Muscle of leg (tissue), 16 donors: ENCODE measurements around the gene SLC9A7. TPM values are rescaled to one million over a fixed set of nuclear protein-coding genes. Genes with fewer than 3 reads are reported as not detected.
A peak's percentile ranks its signal among the peaks of the same experiment; 100 is the strongest.
"Not testable (repeated sequence)": the region's sequence is repeated elsewhere in the genome, so short reads cannot be mapped to it uniquely, and the experiment has no call there.

Experiments
- DNase-seq: peaks from one replicate; pipeline ENCODE4 v3.0.0; 2013
- H3K27ac ChIP-seq: one replicate; pipeline ENCODE4 v1.5.1; 2013; ENCODE audit warnings: mild to moderate bottlenecking, low read length, control low read depth
- H3K27me3 ChIP-seq: one replicate; pipeline ENCODE4 v1.6.1; 2013; ENCODE audit warnings: low read length; ENCODE audit not compliant: control insufficient read depth, insufficient read depth
- H3K36me3 ChIP-seq: one replicate; pipeline ENCODE4 v1.6.1; 2013; ENCODE audit warnings: low read length; ENCODE audit not compliant: control insufficient read depth, insufficient read depth
- H3K4me1 ChIP-seq: one replicate; pipeline ENCODE4 v1.6.1; 2013; ENCODE audit warnings: low read length; ENCODE audit not compliant: control insufficient read depth, insufficient read depth
- H3K4me3 ChIP-seq: one replicate; pipeline ENCODE4 v1.5.1; 2013; ENCODE audit warnings: low read length, control low read depth
- H3K9me3 ChIP-seq: replicated peaks from 2 replicates; pipeline ENCODE4 v1.6.1; 2013; ENCODE audit warnings: low read depth, low read length; ENCODE audit not compliant: control insufficient read depth
- WGBS: methylation state at CpG from one replicate; pipeline ENCODE4 v1.1.5; 2013; ENCODE audit warnings: missing lambda C conversion rate; ENCODE audit not compliant: insufficient coverage; 5-methylcytosine and 5-hydroxymethylcytosine counted together
- long read RNA-seq, 11 donors: transcript quantifications; one replicate each; lab custom pipeline, GENCODE V29; 2026
- polyA plus RNA-seq, 8 donors: library from polyadenylated mRNA; unstranded; fragments of 120-200 nt; gene quantifications; one replicate each; pipeline versions ENCODE4 v1.2.1 to v1.2.3, GENCODE V29; 2013; ENCODE audit warnings: inconsistent platforms in 1 of 8, low replicate concordance in 1 of 8; ENCODE audit not compliant: insufficient read length in 8 of 8, insufficient read depth in 1 of 8
- total RNA-seq: library from RNA; stranded (reverse); fragments of 120-200 nt; gene quantifications from one replicate; pipeline ENCODE4 v1.2.4, GENCODE V29; 2013

SLC9A7 gene
- total RNA-seq (12.3 TPM), polyA plus RNA-seq (10 to 100 TPM in 2 of 8 donors, 1 to 10 TPM in 6; 5.4 to 11.8 (median 6.6) TPM)
- long read RNA-seq, donor 1, full-length matches to known transcripts = 1 of 1 reads
- long read RNA-seq, donor 1, partial matches to known transcripts = 0 of 1 reads
- long read RNA-seq, donor 1, other reads (novel, unspliced or antisense) = 0 of 1 reads
- long read RNA-seq, donor 2 = 0 reads
- long read RNA-seq, donor 3 = 0 reads
- long read RNA-seq, donor 4 = 0 reads
- long read RNA-seq, donor 5, full-length matches to known transcripts = 3 of 8 reads
- long read RNA-seq, donor 5, partial matches to known transcripts = 5 of 8 reads
- long read RNA-seq, donor 5, other reads (novel, unspliced or antisense) = 0 of 8 reads
- long read RNA-seq, donor 6 = 0 reads
- long read RNA-seq, donor 7, full-length matches to known transcripts = 1 of 1 reads
- long read RNA-seq, donor 7, partial matches to known transcripts = 0 of 1 reads
- long read RNA-seq, donor 7, other reads (novel, unspliced or antisense) = 0 of 1 reads
- long read RNA-seq, donor 8 = 0 reads
- long read RNA-seq, donor 9 = 0 reads
- long read RNA-seq, donor 10 = 0 reads
- long read RNA-seq, donor 11 = 0 reads

DNA sequence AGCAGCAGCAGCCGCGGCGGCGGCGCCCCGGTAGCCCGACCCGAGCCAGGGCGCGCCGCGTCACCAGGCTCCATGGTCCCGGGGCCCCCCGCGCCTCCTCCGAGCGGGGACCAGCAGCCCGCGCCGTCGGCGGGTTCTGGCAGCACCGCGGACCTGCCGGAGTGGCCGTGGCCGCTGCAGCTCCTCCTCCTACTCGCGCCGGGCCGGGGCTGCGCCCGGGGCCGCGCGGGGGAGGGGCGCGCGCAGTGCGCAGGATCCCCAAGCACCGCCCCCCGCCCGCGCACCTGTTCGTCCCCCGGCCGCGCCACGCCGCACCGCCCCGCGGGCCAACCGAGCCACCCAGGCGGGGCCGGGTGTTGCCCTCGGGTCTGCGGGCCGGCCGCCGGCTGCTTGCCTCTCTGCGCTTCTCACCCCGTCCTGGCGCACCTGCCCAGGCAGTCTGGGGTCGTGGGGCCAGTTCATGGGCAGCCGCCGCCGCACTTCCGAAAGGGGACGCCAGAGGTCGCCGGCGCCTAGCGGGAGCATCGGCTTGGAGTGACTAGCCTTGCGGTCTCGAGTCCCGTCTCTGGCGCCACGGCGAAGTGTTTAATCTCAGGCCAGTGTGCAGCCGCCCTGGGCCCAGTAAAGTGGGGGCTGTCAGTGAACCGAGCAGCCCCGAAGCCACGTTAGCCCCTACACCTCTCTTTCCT, at the start of gene SLC9A7:
Gene SLC9A7, minus strand, starts transcription at position 163 of the 689 bp plus-strand sequence. Its CDS starts 89 bp downstream, at position 74.
- peaks cover 16% of the 10 kb centered on the region for H3K27me3 ChIP-seq
- H3K4me3 ChIP-seq = peak within 1 kb of the TSS; percentile 41
- H3K36me3 ChIP-seq = no peaks in the 10 kb centered on the region
- H3K4me1 ChIP-seq = peaks cover 5% of the 10 kb centered on the region
- 20% methylated on average over 83 of the region's 85 CpGs for WGBS
- peaks cover 3% of the 10 kb centered on the region for H3K9me3 ChIP-seq
- no peak within 1 kb of the TSS for H3K27ac ChIP-seq
- peak; percentile 67 for DNase-seq

DNA sequence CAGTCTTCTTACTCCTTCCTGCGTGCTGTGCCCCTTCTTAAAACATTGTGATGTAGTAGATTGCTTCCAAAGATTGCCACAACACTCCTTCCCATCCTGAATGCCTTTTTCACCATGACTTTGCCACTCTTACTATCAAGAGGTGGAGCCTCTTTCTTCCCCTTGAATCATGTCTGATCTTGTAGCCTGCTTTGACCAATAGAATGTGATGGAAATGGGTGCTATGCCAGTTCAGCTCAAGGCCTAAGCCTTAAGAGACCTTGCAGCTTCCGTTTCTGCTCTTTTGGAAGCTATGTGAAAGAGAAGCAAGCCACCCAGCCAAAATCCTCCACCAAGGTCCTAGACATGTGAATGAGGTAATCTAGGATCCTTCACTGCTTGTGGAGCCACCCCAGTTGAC, 46.4 kb upstream of the SLC9A7 start:
- no peaks in the 10 kb centered on the region for H3K4me1 ChIP-seq
- no peak overlapping the region for H3K4me3 ChIP-seq
- 67% methylated on average over 1 of the region's 2 CpGs for WGBS
- peaks cover 2% of the 10 kb centered on the region for H3K27me3 ChIP-seq
- DNase-seq = no peak
- no peak overlapping the region for H3K27ac ChIP-seq
- H3K36me3 ChIP-seq = no peaks in the 10 kb centered on the region
- H3K9me3 ChIP-seq = no peaks in the 10 kb centered on the region

DNA sequence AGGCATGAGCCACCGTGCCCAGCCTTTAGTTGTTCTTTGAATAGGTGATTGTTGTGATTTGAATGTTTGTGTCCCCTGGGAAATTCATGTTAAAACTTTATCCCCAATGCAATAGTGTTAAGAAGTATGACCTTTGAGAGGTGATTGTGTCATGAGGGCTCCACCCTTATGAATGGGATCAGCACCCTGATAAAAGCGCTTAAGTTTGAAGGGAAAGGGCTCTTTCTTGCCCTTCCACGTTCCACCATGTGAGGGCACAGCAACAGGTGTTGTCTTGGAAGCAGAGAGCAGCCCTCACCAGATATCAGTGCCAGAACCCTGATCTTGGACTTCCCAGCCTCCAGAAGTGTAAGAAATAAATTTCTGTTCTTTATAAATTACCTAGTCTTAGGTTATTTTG, 44.2 kb upstream of the SLC9A7 start:
- no peaks in the 10 kb centered on the region for H3K9me3 ChIP-seq
- peaks cover 2% of the 10 kb centered on the region for H3K27me3 ChIP-seq
- no peak for DNase-seq
- WGBS = 37% methylated on average over 2 of the region's 3 CpGs
- H3K36me3 ChIP-seq = no peaks in the 10 kb centered on the region
- H3K4me1 ChIP-seq = no peaks in the 10 kb centered on the region
- no peak overlapping the region for H3K27ac ChIP-seq
- no peak overlapping the region for H3K4me3 ChIP-seq

DNA sequence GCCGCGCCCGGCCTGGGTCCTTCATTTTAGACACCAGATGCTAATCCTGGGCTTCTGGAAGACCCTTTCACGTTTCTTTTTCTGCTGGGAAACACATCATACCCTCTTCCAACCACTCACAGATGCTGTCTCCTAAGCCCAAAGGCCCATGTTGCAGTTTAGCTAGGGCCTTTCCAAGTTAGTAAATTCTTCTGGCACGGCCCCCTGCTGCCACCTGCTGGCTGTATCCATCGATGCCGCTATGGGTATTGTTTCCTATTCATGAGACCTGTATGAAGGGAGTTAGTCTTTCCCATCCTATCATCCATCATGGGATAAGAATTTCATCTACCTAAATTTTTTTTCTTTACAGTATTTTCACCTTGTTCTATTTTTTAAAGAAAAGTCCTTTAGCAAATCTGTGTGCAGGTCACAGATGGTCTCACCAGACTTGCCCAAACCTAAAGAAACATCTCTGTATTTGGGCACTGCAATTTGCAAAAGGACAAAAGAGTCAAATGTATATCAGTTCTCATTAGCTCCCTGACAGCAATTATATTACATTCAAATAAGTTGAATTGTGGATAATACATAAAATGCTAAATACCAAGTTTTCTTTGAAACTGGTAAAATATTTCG, 37.8 kb upstream of the SLC9A7 start:
- H3K4me3 ChIP-seq = no peak overlapping the region
- 54% methylated on average over 4 of the region's 8 CpGs for WGBS
- no peaks in the 10 kb centered on the region for H3K4me1 ChIP-seq

DNA sequence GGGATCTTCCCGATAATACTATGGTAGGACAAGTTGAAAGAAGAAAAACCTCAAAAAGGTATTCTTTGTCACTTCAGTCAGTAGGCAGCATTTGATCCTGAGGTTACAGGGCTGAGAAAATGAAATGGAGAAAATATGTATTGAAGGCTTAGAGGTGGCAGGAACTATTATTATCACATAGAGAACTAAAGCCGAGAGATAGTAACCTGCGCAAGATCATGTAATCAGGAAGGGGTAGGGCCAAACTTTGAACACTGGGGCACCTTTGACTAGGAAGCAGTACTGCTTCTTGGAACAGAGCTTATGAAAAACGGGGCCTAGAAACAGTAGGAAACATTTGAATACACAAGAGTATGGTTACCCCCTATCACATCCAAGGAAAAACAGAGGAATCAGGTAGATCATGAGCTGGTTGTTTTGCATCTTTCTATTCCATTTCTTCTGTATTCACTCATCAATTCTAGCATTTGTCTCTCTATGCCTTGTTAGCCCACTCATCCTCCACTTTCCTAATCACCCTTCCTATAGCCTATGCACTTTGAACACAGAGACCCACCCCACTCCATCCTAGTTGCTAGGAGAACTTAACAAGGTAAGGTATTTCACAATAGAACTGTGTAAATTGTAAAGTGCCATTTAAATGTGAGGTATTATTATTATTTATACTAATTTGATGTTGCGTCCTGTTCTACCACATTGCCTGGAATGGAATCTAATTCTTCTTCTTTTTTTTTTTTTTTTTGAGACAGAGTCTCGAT, 34.6 kb upstream of the SLC9A7 start:
- H3K4me3 ChIP-seq = no peak overlapping the region
- no peak overlapping the region for H3K27ac ChIP-seq
- no peaks in the 10 kb centered on the region for H3K9me3 ChIP-seq
- WGBS = 89% methylated on average over 3 of the region's 6 CpGs
- H3K27me3 ChIP-seq = no peaks in the 10 kb centered on the region
- no peaks in the 10 kb centered on the region for H3K36me3 ChIP-seq
- H3K4me1 ChIP-seq = no peaks in the 10 kb centered on the region
- DNase-seq = no peak

More for the DNA sequence above, 37.8 kb upstream of the SLC9A7 start:
- Histone ChIP-seq H3K36me3 (no peaks in the 10 kb centered on the region), H3K27me3 (no peaks in the 10 kb centered on the region), H3K27ac (no peak overlapping the region), H3K9me3 (no peaks in the 10 kb centered on the region)
- DNase-seq = peak; percentile 58

DNA sequence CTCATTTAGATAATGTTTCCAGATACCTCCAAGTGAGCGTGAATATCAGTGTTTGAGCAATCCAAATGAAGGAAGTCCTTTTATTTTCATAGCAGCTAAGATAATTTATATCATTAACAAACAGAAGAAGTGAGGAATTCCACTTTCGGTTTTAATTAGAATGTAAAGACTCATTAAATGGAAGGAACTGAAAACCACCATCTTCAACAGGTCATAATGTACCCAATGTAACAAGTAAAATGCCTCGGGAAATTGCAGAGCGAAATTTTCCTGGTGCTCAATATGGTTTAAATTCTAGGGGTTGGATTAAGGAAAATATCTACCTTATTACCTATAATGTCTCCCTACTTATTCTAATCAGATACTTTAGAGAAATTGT, 33.9 kb upstream of the SLC9A7 start:
- Histone ChIP-seq H3K9me3 (no peaks in the 10 kb centered on the region), H3K4me3 (no peak overlapping the region), H3K27ac (no peak overlapping the region), H3K36me3 (no peaks in the 10 kb centered on the region), H3K27me3 (no peaks in the 10 kb centered on the region), H3K4me1 (no peaks in the 10 kb centered on the region)
- no peak for DNase-seq
- WGBS = no CpG with 5 or more reads among the region's 4 CpGs

DNA sequence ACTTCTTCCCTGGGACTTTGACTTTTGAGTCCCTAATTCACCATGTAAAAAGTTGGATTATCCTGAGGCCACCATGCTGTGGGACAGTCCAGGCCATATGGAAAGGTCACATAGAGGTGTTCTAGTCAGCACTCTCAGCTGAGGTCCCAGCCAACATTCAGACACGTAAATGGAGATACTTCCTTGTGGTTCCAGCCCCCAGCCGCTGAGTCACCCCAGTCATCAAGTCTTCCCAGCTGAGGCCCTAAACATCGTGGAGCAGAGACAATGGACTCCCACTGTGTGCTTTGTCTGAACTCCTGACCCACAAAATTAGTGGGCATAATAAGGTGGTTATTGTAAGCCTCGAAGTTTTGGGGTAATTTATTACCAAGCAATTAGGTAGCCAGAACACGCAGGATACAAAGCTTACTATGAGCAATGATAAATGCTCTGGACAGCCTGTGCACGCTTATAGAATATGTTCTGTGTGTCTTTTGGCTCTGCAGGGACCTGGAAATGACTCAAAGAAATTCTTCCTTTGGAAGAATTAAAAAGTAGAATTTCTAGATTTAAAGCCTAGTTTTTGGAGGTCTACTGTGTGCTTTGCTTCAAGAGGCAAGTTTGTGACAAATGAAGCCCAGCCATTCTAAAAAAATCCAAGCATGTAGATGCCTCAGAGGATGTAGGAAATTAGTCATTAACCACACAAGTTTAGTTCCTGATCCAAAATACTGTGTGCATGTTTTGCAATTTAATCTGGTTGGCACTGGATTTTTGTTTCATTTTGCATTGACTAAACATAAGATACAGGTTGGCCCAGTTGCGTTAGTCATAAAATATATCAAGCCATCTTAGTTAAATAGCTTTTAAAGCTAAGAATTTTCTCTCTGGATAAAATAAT, 33.2 kb upstream of the SLC9A7 start:
- no peak overlapping the region for H3K27ac ChIP-seq
- peak; percentile 32 for DNase-seq
- H3K9me3 ChIP-seq = no peaks in the 10 kb centered on the region
- H3K27me3 ChIP-seq = no peaks in the 10 kb centered on the region
- 20% methylated on average over 1 of the region's 7 CpGs for WGBS
- no peaks in the 10 kb centered on the region for H3K36me3 ChIP-seq
- no peaks in the 10 kb centered on the region for H3K4me1 ChIP-seq
- no peak overlapping the region for H3K4me3 ChIP-seq

DNA sequence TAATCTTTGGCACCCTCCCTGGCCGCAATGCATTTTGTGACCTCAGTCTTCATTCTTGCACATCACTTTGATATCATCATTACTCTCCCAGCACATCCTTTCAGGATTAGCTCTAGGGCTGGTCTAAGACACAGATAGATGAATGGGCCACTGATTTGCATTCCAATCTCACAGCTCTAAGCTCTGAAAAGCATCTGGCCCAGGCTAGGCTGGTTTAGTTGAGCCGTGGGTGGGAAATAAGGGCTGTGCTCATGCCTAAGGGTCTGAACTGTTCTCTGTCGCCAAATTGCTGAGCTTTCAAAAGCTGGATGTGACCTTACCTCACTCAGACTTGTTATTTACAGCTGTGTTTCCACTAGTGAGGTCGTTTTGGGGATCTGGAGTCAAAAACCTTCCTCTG, 30.0 kb upstream of the SLC9A7 start:
- H3K27me3 ChIP-seq = peaks cover 7% of the 10 kb centered on the region
- no peaks in the 10 kb centered on the region for H3K9me3 ChIP-seq
- H3K27ac ChIP-seq = no peak overlapping the region
- no peak overlapping the region for H3K4me3 ChIP-seq
- no peak for DNase-seq
- no peaks in the 10 kb centered on the region for H3K36me3 ChIP-seq
- WGBS = no CpG with 5 or more reads among the region's 4 CpGs
- H3K4me1 ChIP-seq = no peaks in the 10 kb centered on the region

DNA sequence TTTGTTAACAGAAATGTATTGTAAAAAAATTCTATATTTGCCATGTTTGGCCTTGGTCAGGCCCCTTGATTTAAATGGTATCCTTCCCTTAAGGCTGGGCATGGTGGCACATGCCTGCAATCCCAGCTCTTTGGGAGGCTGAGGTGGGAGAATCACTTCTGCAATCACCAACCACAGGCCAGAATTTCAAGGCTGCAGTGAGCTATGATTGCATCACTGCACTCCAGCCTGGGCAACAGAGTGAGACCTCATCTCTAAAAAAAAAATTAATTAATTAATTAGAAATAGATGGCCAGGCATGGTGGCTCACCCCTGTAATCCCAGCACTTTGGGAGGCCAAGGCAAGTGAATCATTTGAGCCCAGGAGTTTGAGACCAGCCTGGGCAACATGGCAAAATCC, 25.5 kb upstream of the SLC9A7 start:
- H3K4me3 ChIP-seq, DNase-seq, H3K36me3 ChIP-seq, H3K27ac ChIP-seq, H3K9me3 ChIP-seq, H3K4me1 ChIP-seq: not testable (repeated sequence)
- peaks cover 20% of the 10 kb centered on the region for H3K27me3 ChIP-seq
